GM21367 (cell line): ENCODE measurements around the gene DDR2.

Experiments
- ATAC-seq: cut with Tn5 transposase; IDR thresholded peaks from one replicate; pipeline ENCODE4 v1.9.1; 2021; ENCODE audit not compliant: unreplicated experiment

The DDR2 gene

DNA sequence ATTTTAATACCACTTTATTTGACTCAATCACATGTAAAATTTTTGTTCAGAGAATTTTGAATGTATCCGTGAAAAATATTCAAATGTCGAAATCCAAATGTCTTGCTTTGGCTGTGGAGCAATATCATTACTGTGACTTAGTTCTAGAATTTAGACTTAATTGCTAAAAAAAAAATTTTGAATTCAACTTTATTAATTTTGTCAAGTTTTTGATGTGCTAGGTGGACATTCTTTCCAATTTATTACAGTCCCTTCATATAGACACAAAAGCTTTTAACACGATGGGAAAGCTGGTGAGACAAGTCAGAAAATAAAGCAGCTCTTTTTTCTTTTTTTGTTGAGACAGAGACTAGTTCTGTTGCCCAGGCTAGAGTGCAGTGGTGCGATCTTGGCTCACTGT, 62.6 kb downstream of the DDR2 start:
- no peak for ATAC-seq

DNA sequence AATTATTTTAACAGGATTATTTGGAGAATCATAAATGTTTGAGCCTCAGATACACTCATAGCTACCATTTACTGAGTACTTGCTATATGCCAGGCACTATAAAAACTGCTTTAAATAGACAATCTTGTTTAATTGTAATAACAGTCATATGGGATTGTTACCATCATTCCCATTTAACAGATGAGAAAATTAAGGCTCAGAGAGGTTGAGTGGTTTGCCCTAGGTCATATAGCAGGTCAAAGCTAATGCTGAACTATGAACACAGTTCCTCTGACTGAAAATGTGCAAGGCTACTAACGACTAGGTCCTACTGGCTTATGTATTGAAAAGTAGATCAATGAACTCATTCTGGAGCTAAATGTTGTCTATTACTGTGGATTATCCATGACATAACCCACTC, 63.4 kb downstream of the DDR2 start:
- no peak for ATAC-seq

DNA sequence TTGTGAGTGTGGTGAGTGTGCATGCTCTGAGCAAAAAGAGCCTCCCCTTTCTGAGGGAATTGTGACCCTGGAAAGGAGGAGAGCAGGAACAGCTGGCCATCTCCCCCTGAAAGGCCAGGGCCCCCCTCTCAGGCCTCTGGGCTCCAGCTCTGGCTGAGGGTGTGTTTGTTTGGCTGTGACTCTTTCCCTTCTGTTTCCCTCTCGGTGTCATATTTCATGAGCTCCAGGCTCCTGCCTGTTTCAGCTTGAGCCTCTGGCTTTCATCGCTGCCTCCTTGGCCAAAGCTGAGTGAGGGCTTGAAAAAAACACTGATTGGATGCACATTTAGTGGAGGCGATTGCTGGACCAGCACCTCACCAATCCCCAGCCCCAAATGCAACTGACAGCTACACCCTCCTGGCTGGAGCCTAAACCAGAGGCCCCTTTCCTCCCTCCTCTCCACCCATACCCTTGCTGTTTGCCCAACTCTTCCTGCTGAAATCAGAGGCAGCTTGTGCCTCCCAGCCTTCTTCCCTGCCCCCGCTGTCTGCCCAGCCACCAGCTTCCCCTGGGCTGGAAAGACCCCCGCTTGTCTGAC, 64.1 kb downstream of the DDR2 start:
- ATAC-seq: no peak

DNA sequence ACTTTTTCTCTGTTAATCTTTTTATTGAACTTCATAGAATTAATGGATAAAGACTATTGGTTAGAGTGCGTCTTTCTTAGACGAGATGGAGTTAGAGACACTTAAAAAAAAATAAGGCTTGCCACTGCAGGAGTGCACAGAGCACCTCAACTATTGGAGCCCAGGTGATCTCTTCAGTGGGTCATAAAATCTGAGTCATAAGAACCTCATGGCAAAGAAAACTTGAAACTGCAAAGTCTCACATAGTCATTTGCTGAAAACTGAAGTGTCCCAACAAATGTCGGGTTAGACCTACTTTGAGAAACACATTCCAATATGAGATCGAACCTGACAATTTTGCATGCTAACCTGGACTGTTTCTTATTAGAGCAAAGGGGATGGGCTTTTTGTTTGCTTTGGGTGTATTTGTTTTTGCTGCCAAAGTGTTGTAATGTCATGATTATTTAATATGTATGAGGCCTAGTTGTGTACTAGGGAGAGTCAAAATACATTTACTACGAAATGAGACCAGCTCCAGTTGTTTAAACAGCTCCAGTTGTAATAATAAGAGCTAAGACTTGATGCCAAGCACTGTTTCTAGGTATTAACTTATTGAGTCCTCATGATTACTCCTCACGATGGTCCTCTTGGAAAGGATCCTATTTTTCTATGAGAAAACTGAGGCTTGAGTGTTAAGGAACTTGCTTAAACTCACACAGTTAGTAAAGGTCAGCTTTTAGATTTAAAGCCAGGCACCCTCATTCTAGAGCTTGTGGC, 65.1 kb downstream of the DDR2 start:
- no peak for ATAC-seq

DNA sequence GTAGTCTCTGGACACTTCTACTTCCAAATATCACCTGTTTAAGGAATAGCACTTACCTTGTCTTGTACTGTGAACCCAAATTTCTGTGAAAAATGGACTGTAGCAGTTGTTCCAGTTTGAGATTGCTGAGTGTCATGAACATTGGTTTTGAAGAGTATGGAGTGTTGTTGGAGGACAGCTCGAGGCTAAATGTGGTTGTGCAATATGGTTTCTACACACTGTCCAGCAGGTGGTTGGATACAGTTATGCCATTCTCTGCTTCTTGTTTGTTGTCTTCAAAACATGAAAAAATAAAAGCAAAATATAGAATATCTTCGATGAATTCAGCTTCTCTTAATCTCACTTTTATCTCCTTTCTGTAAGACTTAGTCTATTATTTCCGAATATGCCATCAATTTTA, 67.1 kb downstream of the DDR2 start:
- ATAC-seq: no peak

DNA sequence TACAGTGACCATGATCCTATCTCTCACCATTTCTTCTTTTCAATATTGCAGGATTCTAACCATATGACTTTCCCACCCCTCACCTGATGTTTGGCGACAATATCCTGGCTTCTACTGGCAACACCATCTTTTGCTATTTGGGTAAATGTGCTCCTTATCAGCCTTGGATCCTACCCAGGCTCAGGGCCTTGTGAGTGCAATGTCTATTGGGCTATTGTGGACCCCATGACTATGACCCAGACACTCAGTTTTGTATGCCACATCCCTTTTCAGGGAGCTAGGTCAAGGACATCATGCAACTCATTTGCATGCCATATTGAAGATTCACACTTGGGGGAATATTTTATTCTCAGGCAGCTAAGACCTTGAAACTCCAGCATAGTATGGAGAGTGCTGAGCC, 67.9 kb downstream of the DDR2 start:
- no peak for ATAC-seq

DNA sequence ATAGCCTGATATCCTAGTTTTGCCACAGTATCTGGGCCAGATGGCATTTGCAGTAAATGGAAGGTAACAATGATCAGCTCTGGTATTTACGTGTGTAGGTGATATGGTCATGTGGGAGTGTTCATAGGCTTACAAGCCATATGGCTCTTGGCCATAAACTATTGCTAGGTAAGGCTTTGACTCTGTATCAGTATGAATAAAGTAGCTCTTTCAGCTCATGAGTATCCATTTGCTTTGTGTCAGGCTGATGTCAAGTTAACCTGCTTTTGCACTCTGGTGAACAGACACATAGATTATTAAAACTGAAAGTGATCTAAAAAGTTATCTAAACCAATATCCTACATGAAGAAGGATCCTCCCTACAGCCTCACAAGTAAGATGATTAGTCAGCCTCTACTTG, 69.0 kb downstream of the DDR2 start:
- ATAC-seq: no peak

DNA sequence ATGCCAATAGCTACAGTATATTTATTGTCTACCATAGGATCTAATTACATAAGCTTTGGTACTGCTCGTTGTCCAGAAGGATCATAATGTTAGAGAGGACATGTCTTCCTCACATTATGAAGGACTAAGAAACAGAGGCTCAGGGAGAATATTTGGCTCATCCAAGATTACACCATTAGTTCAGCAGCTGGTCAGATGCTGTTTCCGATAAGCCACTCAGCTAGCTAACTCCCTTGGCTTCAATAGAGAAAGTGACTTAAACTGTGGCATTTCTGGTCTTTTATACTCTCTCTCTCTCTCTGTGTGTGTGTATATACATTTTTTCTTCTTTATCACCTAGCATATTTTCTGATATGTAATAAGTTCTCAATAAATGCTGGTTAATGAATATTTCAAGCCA, 70.4 kb downstream of the DDR2 start:
- ATAC-seq: no peak

DNA sequence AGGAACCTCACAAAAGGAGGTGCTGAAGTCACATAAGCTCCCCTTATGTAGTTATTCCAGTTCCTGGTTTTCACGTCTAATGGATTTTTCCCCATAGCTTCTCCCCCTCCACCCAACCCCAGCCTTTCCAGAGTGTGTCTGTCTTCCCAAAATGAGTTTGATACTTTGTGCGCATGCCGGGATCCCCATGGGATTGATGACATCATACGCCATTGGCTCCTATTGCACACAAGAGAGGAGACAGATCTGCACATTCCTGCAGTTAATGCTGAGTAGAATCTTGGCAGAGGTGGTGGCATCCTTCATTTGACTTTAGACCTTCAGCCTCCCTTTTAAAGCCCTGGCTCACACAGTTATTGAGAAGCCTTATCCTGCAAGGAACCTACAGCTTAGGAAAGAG, 71.4 kb downstream of the DDR2 start:
- no peak for ATAC-seq

DNA sequence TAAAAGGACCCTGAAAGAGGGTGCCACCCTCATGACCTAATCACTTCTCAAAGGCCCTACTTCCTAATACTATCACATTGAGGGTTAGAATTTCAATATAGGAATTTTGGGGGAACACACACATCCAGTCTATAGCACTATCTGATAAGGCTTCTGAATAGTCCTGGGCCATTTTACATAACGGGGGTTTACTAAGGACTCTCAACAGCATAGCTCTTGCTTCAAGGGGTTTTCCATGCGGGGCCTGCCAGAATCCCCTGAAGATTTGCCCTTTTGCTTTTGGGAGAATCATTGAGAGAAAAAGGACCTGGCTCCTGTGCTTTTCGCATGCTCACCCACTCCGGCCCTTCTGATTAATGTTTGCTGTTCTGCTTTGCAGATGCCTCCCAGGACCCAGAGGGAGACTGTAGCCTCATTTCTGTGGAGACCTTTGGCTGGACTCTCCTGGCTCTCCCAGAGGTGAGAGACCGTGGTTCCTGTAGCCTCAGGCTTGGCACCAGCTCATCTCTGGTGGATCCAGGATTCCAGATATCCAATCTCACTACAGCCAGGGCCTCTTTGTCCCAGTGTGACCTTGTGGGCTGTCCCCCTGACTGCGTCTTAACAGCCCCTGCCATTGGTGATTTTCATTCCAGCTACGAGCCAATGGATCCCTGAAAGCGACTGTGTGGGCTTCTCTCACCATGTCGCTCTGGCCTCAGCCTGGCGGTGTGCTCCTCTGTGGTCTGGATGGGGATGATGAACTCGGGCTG, 72.6 kb downstream of the DDR2 start:
- no peak for ATAC-seq

DNA sequence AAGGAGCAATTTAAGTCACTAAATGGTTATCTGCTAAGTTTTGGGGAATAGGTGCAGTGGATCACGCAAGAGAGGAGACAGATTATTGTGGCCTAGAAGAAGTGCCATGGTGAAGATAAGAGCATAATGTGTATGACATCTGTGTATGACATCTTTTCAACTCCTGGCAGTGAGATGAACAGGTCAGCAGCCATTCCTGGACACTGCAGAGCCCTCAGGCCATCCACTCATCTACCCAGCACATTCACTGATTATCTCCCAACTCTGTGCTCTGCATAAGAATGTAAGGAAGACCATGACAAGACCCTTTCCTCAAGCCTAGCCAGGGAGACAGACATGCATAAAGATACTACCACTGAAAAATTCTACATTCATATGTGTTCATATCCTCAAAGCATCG, 73.7 kb downstream of the DDR2 start:
- no peak for ATAC-seq

DNA sequence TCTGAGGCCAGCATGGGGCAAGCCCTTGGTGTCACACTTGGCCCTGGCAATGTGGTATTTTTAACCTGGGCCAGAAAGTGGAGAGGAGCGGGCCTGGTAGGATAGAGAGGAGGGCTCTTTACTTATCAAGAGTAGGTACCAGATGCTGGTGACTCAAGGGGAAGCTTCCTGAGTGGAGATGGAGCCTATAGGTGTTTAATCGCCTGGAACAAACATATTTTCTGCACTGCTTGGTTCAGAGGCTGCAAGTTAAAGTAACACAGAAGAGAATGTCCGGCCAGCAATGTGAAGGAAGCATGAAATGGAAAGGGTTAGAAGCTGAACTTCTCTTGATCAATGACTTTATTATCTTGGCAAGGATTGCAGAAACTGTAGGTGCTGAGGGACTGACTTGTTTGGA, 74.3 kb downstream of the DDR2 start:
- ATAC-seq: no peak

DNA sequence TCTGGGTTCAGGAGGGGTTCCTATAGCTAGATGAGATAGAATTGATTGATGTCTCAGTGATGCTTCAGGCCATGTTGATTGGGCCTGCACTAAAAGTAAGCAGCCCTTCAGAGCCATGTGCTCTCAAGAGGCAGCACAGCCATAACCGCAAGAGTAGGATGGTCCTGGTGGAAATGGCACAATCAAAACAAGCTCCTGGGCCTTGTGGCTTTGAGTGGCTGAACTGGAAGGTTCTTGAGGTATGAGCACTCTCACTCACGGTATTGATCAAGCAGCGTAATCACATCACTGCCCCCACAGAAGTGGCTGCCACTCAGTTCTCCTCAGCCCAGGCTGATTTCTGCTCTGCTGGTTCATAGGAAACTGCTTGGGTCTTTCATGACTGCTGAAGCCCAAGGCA, 76.0 kb downstream of the DDR2 start:
- no peak for ATAC-seq

DNA sequence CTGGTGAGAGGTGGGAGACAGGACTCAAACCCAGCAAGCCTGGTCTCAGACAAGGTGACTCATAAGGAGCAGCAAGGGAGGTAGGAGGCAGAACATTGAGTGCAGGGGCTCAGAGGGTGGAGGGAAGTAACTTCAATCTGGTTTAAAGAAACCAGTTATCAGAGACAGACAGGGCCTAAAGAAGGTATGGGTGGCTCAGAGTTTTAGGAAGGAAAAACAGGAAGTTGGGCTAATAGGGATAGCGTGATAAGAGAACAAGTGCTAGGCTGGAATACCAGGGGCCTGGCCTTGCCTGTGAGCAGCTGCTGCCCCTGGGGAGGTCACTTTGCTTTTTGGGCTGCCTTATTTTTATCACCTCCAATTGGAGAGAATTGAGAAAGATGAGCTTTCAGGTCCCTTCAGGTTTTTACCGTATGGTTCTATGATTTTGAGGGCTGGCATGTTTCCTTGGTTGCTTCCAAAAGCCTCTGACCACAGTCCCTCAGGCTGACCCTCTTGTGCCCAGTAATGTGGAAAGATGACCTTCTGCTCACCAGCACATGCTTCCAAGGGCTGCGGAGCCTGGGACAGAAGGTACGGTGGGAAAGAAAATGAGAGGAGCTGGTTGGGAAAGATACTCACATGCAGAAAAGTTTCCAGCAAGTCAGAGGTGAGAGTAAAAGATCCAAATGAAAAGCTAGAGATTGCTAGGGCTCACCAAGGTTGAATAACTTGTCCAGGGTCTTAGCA, 77.0 kb downstream of the DDR2 start:
- no peak for ATAC-seq

DNA sequence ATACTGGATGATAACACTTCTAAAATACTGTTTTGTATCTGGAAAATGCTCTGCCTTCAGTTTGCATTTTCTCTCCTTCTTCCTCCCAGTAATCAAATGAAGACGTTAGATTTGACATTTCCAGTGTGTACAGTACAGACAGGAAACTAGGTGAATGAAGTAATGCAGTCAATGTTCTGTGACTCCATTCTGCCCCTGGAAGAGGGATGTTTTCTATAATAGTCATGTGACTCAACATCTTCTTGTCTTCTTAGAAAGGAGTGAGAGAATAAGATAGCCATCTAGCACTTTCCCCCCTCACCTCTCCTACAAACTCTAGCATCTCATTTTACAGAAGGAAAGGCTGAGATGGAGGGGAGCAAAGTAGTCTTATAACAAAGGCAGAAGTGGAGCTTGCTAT, 77.6 kb downstream of the DDR2 start:
- no peak for ATAC-seq

DNA sequence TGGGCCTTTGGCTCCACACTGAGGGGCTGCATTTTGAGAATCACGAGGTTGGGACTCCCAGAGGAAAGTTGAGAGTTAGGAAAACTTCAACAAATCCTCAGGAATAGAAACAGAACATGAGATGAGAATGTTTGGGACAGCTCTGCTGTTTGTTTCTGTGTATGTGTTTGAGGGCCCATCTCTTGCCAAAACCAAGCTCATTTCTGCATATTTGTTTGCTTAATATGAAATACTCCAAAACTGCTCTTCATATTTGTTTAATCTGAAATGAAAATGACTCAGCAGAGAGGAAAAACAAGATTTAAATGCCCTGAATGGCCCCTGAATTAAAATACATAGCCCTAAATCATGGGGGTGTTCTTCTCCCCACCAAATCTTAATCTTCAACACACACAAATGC, 78.1 kb downstream of the DDR2 start:
- ATAC-seq: no peak

DNA sequence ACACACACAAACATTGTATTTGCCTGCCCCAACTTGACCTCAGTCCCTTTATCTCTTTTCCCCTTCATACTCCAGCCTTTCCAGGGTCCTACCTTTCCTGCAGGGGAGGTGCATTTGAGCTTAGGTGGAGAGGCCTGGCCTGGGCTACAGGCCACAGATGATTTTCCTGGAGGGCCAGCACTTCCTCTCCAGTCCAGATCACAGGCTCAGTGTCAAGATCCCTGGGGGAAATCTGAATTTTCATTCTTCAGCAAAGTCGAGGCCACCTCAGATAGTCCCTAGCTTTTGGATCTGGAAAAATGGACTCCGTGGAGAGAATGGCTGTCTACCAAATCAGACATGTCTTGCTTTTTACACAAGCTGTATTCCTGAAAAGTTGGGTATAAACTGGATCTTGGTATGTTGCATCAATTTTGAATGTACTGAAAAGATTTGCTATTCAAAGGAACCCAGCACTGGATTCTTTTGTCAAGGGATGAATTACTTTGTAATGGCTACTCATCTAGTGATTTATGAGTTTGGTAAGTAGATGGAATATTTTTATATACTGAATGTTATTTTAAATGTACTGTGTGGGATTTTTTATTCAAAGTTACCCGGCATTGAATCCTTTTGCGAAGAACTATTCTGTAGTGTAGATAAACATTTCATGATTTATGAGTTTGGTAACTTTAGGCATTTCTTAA, 78.7 kb downstream of the DDR2 start:
- no peak for ATAC-seq

DNA sequence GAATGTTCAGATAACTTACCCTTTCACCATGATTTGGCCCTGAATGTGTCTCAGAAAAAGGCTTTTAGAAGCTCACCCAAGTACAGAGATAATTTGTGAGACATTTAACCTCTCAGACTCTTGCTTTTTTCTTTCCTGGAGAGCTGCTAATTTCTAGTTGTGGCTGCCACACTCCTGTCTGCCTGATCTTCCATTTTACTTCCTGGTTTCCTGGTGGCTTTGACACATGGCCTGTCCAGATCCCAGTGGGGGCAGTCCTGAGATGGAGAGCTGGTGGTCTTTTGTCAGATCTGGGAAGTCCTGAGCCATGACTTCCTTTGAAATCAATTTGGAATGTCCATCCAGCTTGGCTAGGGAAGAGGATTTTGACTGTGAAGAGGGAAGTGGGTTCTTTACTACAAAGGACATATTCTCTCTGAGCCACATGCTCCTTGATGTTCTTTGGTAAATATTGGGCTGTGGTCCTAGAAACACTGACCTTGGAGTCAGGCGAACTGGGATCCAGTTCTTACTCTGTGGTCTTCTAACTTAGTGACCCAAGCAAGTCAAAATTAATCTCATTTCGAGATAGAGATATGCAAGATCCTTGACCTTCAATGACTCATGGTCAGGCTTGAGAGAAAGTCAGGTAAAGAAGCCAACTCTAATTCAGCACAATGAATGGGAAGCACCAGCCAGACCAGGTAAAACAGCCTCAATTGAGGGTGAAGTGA, 80.2 kb downstream of the DDR2 start:
- ATAC-seq: no peak

DNA sequence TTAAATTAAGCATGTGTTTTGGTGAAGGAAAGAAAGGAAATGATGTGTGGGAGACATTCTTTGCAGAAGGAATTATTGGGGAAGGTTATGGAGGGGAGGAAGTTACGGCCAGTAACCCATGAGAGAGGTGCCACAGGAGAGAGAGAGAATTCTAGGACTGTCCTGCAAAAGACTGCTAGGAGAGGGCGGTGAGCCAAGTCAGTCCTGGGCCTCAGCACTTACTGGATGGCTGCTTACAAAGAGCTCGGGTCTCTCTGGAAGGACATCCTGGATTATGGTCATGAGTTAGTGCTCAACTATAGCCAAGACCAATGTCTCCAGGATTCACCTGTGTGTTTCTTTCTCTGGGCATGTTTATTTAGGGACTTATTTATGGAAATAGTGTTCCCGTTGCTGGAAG, 83.9 kb downstream of the DDR2 start:
- ATAC-seq: no peak

DNA sequence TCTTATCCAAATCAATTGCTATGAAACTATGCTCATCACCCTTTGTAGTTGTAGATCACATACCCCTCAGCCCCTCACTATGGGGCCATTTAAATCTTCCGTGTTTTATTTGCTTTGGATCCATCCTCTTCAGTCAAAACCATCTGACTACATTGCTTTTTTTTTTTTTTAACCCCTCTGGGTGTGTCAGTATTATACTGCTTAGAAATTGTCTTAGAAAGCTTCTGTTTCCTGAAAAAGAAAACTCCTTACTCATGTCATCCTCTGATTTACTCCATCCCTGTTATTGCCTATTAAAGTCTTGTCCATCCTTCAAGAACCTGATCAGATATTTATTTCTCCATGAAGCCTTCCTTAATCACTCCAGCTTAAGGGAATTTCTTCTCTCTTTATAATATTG, 84.3 kb downstream of the DDR2 start:
- ATAC-seq: no peak
